Suprapubic skin (tissue), 4 donors: ENCODE measurements around the gene FAM217A.

Experiments
- EP300 ChIP-seq: sonication (generic); formaldehyde crosslinking; IDR thresholded peaks from one replicate; pipeline ENCODE4 v1.6.1; 2017; ENCODE audit warnings: antibody characterized with exemption
- POLR2A ChIP-seq, 2 donors: fragments of 450-650 bp; IDR thresholded peaks; one replicate each; pipeline ENCODE4 v1.6.1; 2017; ENCODE audit warnings: antibody characterized with exemption in 2 of 2, mild to moderate bottlenecking in 2 of 2, moderate library complexity in 2 of 2
- POLR2AphosphoS5 ChIP-seq, 3 donors: sonication (generic); formaldehyde crosslinking; IDR thresholded peaks; one replicate each; pipeline ENCODE4 v1.6.1; 2017; ENCODE audit warnings: antibody characterized with exemption in 3 of 3
- TF ChIP-seq, protein P1 (sequence below), 2 donors: fragments of 200-600 bp in 1 of 2; fragments of 450-650 bp in 1 of 2; sonication (generic) in 1 of 2; IDR thresholded peaks; one replicate each; pipeline ENCODE4 v1.5.1; 2016 to 2019; ENCODE audit warnings: antibody characterized with exemption in 2 of 2, mild to moderate bottlenecking in 1 of 2, moderate library complexity in 1 of 2

DNA sequence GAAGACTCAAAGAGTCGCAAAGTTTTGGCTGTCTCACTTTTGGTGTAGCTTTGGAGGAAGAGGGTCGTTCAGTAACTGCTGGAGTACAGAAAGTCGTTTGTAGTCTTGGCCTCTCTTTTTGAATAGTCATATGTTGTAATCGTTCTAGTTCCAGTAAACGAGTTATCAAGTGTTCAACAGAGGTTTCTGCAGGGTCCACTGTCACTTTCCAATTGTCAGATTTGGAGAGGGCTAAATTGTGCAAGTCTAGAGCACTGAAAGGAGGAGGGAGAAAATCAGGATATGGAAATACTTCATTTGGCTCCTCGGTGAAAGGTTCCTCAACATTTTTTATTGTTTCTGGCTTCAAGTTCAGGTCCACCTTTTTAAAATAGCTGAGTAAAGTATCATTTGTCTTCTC lies 9.7 kb downstream of the FAM217A start:
- TF ChIP-seq, protein P1, sequence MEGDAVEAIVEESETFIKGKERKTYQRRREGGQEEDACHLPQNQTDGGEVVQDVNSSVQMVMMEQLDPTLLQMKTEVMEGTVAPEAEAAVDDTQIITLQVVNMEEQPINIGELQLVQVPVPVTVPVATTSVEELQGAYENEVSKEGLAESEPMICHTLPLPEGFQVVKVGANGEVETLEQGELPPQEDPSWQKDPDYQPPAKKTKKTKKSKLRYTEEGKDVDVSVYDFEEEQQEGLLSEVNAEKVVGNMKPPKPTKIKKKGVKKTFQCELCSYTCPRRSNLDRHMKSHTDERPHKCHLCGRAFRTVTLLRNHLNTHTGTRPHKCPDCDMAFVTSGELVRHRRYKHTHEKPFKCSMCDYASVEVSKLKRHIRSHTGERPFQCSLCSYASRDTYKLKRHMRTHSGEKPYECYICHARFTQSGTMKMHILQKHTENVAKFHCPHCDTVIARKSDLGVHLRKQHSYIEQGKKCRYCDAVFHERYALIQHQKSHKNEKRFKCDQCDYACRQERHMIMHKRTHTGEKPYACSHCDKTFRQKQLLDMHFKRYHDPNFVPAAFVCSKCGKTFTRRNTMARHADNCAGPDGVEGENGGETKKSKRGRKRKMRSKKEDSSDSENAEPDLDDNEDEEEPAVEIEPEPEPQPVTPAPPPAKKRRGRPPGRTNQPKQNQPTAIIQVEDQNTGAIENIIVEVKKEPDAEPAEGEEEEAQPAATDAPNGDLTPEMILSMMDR (IDR thresholded peaks at IDR 0.05), result no peak
- no peak for TF ChIP-seq POLR2A (IDR thresholded peaks at IDR 0.05)
- TF ChIP-seq POLR2AphosphoS5 (IDR thresholded peaks at IDR 0.05), result no peak
- TF ChIP-seq EP300, result no peak
